Activated naive CD4-positive, alpha-beta T cell treated with anti-CD3 and anti-CD28 coated beads, Interleukin-2, amount 10 ng/mL, durations not matched to agents 7 days and 5 days (primary cell): ENCODE results near the gene FNIP1.
"Not testable (repeated sequence)": the region's sequence is repeated elsewhere in the genome, so short reads cannot be mapped to it uniquely, and the experiment has no call there.

Source experiments
- CTCF ChIA-PET: fragments of 350-600 bp; sonication (Branson Sonifier 250); formaldehyde crosslinking; loops from one replicate; lab custom pipeline; 2021; ENCODE audit warnings: antibody characterized with exemption; lab: Charles Lee
- DNase-seq: peaks from one replicate; pipeline ENCODE4 v3.0.0-alpha.2; 2020
- H3K27ac Mint-ChIP-seq: one replicate; pipeline ENCODE4 v1.8.0; 2021; ENCODE audit warnings: mild to moderate bottlenecking, moderate library complexity, mixed read lengths
- H3K27me3 Mint-ChIP-seq: one replicate; pipeline ENCODE4 v1.8.0; 2021; ENCODE audit warnings: mild to moderate bottlenecking, mixed read lengths
- H3K36me3 Mint-ChIP-seq: one replicate; pipeline ENCODE4 v1.8.0; 2021; ENCODE audit warnings: mixed read lengths
- H3K4me1 Mint-ChIP-seq: one replicate; pipeline ENCODE4 v1.8.0; 2021; ENCODE audit warnings: mixed read lengths
- H3K4me3 Mint-ChIP-seq: one replicate; pipeline ENCODE4 v1.8.0; 2021; ENCODE audit warnings: mild to moderate bottlenecking, moderate library complexity, mixed read lengths
- H3K9me3 Mint-ChIP-seq: one replicate; pipeline ENCODE4 v1.8.0; 2021; ENCODE audit warnings: mixed read lengths

Gene FNIP1

GRCh38 chr5:131627207-131627865 lies 169.5 kb downstream of the FNIP1 start:
- Mint-ChIP-seq H3K4me3 (no peak overlapping the region), H3K27ac (no peak overlapping the region), H3K4me1 (peaks cover 29% of the 10 kb centered on the region), H3K27me3 (no peaks in the 10 kb centered on the region), H3K9me3 (no peaks in the 10 kb centered on the region), H3K36me3 (peaks cover 36% of the 10 kb centered on the region)
- CTCF ChIA-PET = interaction anchor here (1.0 to 1.2 kb wide), 2 partner anchors 12 to 38 kb away, joined by 3 read pairs; no protein-coding TSS in a partner anchor
- no peak for DNase-seq

GRCh38 chr5:131622633-131623032 lies 174.2 kb downstream of the FNIP1 start:
- no peak overlapping the region for H3K27ac Mint-ChIP-seq
- peaks cover 40% of the 10 kb centered on the region for H3K36me3 Mint-ChIP-seq
- no peak overlapping the region for H3K4me3 Mint-ChIP-seq
- CTCF ChIA-PET = no interaction called here
- H3K9me3 Mint-ChIP-seq = no peaks in the 10 kb centered on the region
- H3K27me3 Mint-ChIP-seq = no peaks in the 10 kb centered on the region
- peaks cover 22% of the 10 kb centered on the region for H3K4me1 Mint-ChIP-seq
- DNase-seq = no peak

- CTCF ChIA-PET, DNase-seq, H3K27me3 Mint-ChIP-seq, H3K4me3 Mint-ChIP-seq, H3K9me3 Mint-ChIP-seq, H3K27ac Mint-ChIP-seq: not testable (repeated sequence)
- H3K36me3 Mint-ChIP-seq = peaks cover 42% of the 10 kb centered on the region
- H3K4me1 Mint-ChIP-seq = peaks cover 24% of the 10 kb centered on the region
Observed at GRCh38 chr5:131621164-131621563, 175.7 kb downstream of the FNIP1 start.

GRCh38 chr5:131619102-131619501 lies 177.7 kb downstream of the FNIP1 start:
- CTCF ChIA-PET = no interaction called here
- no peak overlapping the region for H3K4me3 Mint-ChIP-seq
- no peak for DNase-seq
- H3K27me3 Mint-ChIP-seq = no peaks in the 10 kb centered on the region
- peaks cover 45% of the 10 kb centered on the region for H3K36me3 Mint-ChIP-seq
- peaks cover 9% of the 10 kb centered on the region for H3K9me3 Mint-ChIP-seq
- no peak overlapping the region for H3K27ac Mint-ChIP-seq
- peaks cover 26% of the 10 kb centered on the region for H3K4me1 Mint-ChIP-seq

GRCh38 chr5:131617140-131617822 lies 179.5 kb downstream of the FNIP1 start:
- no peaks in the 10 kb centered on the region for H3K27me3 Mint-ChIP-seq
- peaks cover 26% of the 10 kb centered on the region for H3K4me1 Mint-ChIP-seq
- H3K9me3 Mint-ChIP-seq = peaks cover 9% of the 10 kb centered on the region
- H3K4me3 Mint-ChIP-seq = no peak overlapping the region
- H3K36me3 Mint-ChIP-seq = peaks cover 44% of the 10 kb centered on the region
- CTCF ChIA-PET = no interaction called here
- DNase-seq = no peak
- no peak overlapping the region for H3K27ac Mint-ChIP-seq

- H3K4me3 Mint-ChIP-seq = no peak overlapping the region
- peaks cover 9% of the 10 kb centered on the region for H3K9me3 Mint-ChIP-seq
- peaks cover 26% of the 10 kb centered on the region for H3K4me1 Mint-ChIP-seq
- peaks cover 40% of the 10 kb centered on the region for H3K36me3 Mint-ChIP-seq
- no peak overlapping the region for H3K27ac Mint-ChIP-seq
- CTCF ChIA-PET = interaction anchor here (1.0 to 1.1 kb wide), 2 partner anchors 10 to 11 kb away, joined by 3 read pairs; no protein-coding TSS in a partner anchor
- H3K27me3 Mint-ChIP-seq = no peaks in the 10 kb centered on the region
- DNase-seq = no peak
Observed at GRCh38 chr5:131615957-131616356, 180.9 kb downstream of the FNIP1 start.

- Mint-ChIP-seq H3K4me1 (peaks cover 26% of the 10 kb centered on the region), H3K9me3 (peaks cover 9% of the 10 kb centered on the region), H3K4me3 (no peak overlapping the region), H3K27ac (no peak overlapping the region), H3K27me3 (no peaks in the 10 kb centered on the region), H3K36me3 (peaks cover 39% of the 10 kb centered on the region)
- CTCF ChIA-PET = interaction anchor here (0.9 kb wide), 1 partner anchor 24 kb away, joined by 4 read pairs; no protein-coding TSS in a partner anchor
- DNase-seq = no peak
Observed at GRCh38 chr5:131613423-131613822, 183.4 kb downstream of the FNIP1 start.

GRCh38 chr5:131611064-131611381 lies 185.8 kb downstream of the FNIP1 start:
- no peak for DNase-seq
- no peak overlapping the region for H3K4me3 Mint-ChIP-seq
- no peaks in the 10 kb centered on the region for H3K27me3 Mint-ChIP-seq
- peaks cover 9% of the 10 kb centered on the region for H3K9me3 Mint-ChIP-seq
- H3K27ac Mint-ChIP-seq = no peak overlapping the region
- H3K4me1 Mint-ChIP-seq = peaks cover 23% of the 10 kb centered on the region
- peaks cover 28% of the 10 kb centered on the region for H3K36me3 Mint-ChIP-seq
- CTCF ChIA-PET = no interaction called here

GRCh38 chr5:131610198-131611063 lies 186.4 kb downstream of the FNIP1 start:
- peaks cover 21% of the 10 kb centered on the region for H3K4me1 Mint-ChIP-seq
- H3K36me3 Mint-ChIP-seq = peaks cover 25% of the 10 kb centered on the region
- H3K9me3 Mint-ChIP-seq = peaks cover 7% of the 10 kb centered on the region
- CTCF ChIA-PET = no interaction called here
- H3K27me3 Mint-ChIP-seq = no peaks in the 10 kb centered on the region
- H3K4me3 Mint-ChIP-seq = no peak overlapping the region
- DNase-seq = no peak
- H3K27ac Mint-ChIP-seq = no peak overlapping the region

- H3K9me3 Mint-ChIP-seq = peaks cover 6% of the 10 kb centered on the region
- CTCF ChIA-PET = no interaction called here
- no peak overlapping the region for H3K4me3 Mint-ChIP-seq
- peaks cover 22% of the 10 kb centered on the region for H3K36me3 Mint-ChIP-seq
- H3K27ac Mint-ChIP-seq = no peak overlapping the region
- no peak for DNase-seq
- H3K27me3 Mint-ChIP-seq = no peaks in the 10 kb centered on the region
- H3K4me1 Mint-ChIP-seq = peaks cover 25% of the 10 kb centered on the region
Observed at GRCh38 chr5:131609774-131610173, 187.0 kb downstream of the FNIP1 start.

GRCh38 chr5:131608597-131608996 lies 188.2 kb downstream of the FNIP1 start:
- H3K36me3 Mint-ChIP-seq = peaks cover 14% of the 10 kb centered on the region
- no peaks in the 10 kb centered on the region for H3K9me3 Mint-ChIP-seq
- CTCF ChIA-PET = no interaction called here
- H3K4me1 Mint-ChIP-seq = peaks cover 28% of the 10 kb centered on the region
- DNase-seq = no peak
- no peaks in the 10 kb centered on the region for H3K27me3 Mint-ChIP-seq
- no peak overlapping the region for H3K27ac Mint-ChIP-seq
- H3K4me3 Mint-ChIP-seq = no peak overlapping the region

- Mint-ChIP-seq H3K36me3 (peaks cover 12% of the 10 kb centered on the region), H3K27ac (no peak overlapping the region)
Observed at GRCh38 chr5:131607903-131608540, 188.8 kb downstream of the FNIP1 start.

GRCh38 chr5:131607418-131607817 lies 189.4 kb downstream of the FNIP1 start:
- Mint-ChIP-seq H3K27ac (no peak overlapping the region), H3K9me3 (no peaks in the 10 kb centered on the region), H3K4me1 (peaks cover 28% of the 10 kb centered on the region), H3K36me3 (peaks cover 10% of the 10 kb centered on the region), H3K4me3 (no peak overlapping the region), H3K27me3 (no peaks in the 10 kb centered on the region)
- no peak for DNase-seq
- CTCF ChIA-PET = no interaction called here

More at GRCh38 chr5:131607903-131608540, 188.8 kb downstream of the FNIP1 start:
- Mint-ChIP-seq H3K9me3 (no peaks in the 10 kb centered on the region), H3K4me1 (peaks cover 28% of the 10 kb centered on the region), H3K27me3 (no peaks in the 10 kb centered on the region), H3K4me3 (no peak overlapping the region)
- CTCF ChIA-PET = no interaction called here
- no peak for DNase-seq

- Mint-ChIP-seq H3K27me3 (no peaks in the 10 kb centered on the region), H3K36me3 (peaks cover 16% of the 10 kb centered on the region), H3K4me3 (no peak overlapping the region), H3K4me1 (peaks cover 28% of the 10 kb centered on the region), H3K27ac (no peak overlapping the region), H3K9me3 (no peaks in the 10 kb centered on the region)
- CTCF ChIA-PET = interaction anchor here (1.2 kb wide), 1 partner anchor 394 kb away, joined by 3 read pairs; no protein-coding TSS in a partner anchor
- no peak for DNase-seq
Observed at GRCh38 chr5:131605086-131605485, 191.7 kb downstream of the FNIP1 start.
